Testis (tissue), 3 donors: Measurements from ENCODE around the gene ADAM12. TPM values are rescaled to one million over a fixed set of nuclear protein-coding genes. Genes with fewer than 3 reads are reported as not detected.

ENCODE experiments used
- DNase-seq: peaks from one replicate; pipeline ENCODE4 v3.0.0-alpha.2; 2019
- H3K27ac ChIP-seq, 2 donors: fragments of 200-600 bp; sonication (generic); one replicate each; pipeline ENCODE4 v1.5.1; 2019
- H3K27me3 ChIP-seq: fragments of 200-600 bp; sonication (generic); one replicate; pipeline ENCODE4 v1.5.1; 2019
- H3K36me3 ChIP-seq: fragments of 200-600 bp; sonication (generic); one replicate; pipeline ENCODE4 v1.5.1; 2017; ENCODE audit warnings: low read depth; ENCODE audit errors: missing control alignments
- H3K4me1 ChIP-seq: fragments of 200-600 bp; sonication (generic); one replicate; pipeline ENCODE4 v1.5.1; 2019
- H3K4me3 ChIP-seq, 2 donors: fragments of 200-600 bp; sonication (generic); one replicate each; pipeline ENCODE4 v1.5.1; 2017 to 2019
- H3K9me3 ChIP-seq: fragments of 200-600 bp; sonication (generic); one replicate; pipeline ENCODE4 v1.5.1; 2017
- CTCF ChIP-seq, 3 experiments: fragments of 450-650 bp in 2 of 3; fragments of 200-600 bp in 1 of 3; sonication (generic) in 1 of 3; IDR thresholded peaks; one replicate each; pipeline ENCODE4 v1.5.1; 2016 to 2019; ENCODE audit warnings: antibody characterized with exemption in 3 of 3, mild to moderate bottlenecking in 2 of 3, moderate library complexity in 1 of 3
- POLR2A ChIP-seq: fragments of 450-650 bp; IDR thresholded peaks from one replicate; pipeline ENCODE4 v1.6.1; 2017; ENCODE audit warnings: antibody characterized with exemption, mild to moderate bottlenecking, moderate library complexity
- WGBS, 2 donors: methylation state at CpG; one replicate each; pipeline ENCODE4 v1.1.5; 2018; 5-methylcytosine and 5-hydroxymethylcytosine counted together
- intact Hi-C: fragments of 100-400 bp; cut with DNase I; formaldehyde crosslinking; loops from one replicate; pipeline ENCODE4 v1.15.1; 2023; ENCODE audit warnings: low total_unique reads
- polyA plus RNA-seq: library from polyadenylated mRNA; stranded (reverse); fragments of 350-450 nt; fragmentation: Illumina TruSeq; extraction: RNeasy Lipid Tissue Mini Kit (QIAGEN cat#74804); gene quantifications from one replicate; pipeline ENCODE4 v1.2.3, GENCODE V29; 2014; ENCODE audit warnings: low read depth, low replicate concordance; ENCODE audit not compliant: insufficient read depth
- total RNA-seq, 2 donors: library from RNA; depleted of rRNA; stranded (reverse); fragments of >200 nt; gene quantifications; one replicate each; pipeline ENCODE4 v1.2.3, GENCODE V29; 2016

ADAM12 gene
- total and polyA plus RNA-seq, 3 donors from 2014 or later: 2.8 to 9.2 (median 6.1) TPM

GRCh38 chr10:126092366-126093215 lies 295.7 kb downstream of the ADAM12 start:
- no peak for DNase-seq
- Histone ChIP-seq H3K4me3 (no peak overlapping the region), H3K27me3 (no peaks in the 10 kb centered on the region), H3K36me3 (no peaks in the 10 kb centered on the region), H3K9me3 (no peaks in the 10 kb centered on the region), H3K27ac (no peak overlapping the region), H3K4me1 (no peaks in the 10 kb centered on the region)
- TF ChIP-seq POLR2A: no peak
- TF ChIP-seq CTCF (IDR thresholded peaks at IDR 0.05): no peak
- WGBS, 2 donors: 92 to 98% methylated on average over 7 of the region's 7 CpGs
- intact Hi-C loops: no loop called here

GRCh38 chr10:126090911-126091728 lies 297.2 kb downstream of the ADAM12 start:
- TF ChIP-seq CTCF (IDR thresholded peaks at IDR 0.05): no peak
- no peak for TF ChIP-seq POLR2A
- DNase-seq: no peak
- no peaks in the 10 kb centered on the region for H3K9me3 ChIP-seq
- H3K27ac ChIP-seq: no peak overlapping the region
- intact Hi-C loops: no loop called here
- H3K4me1 ChIP-seq: no peaks in the 10 kb centered on the region
- 73 to 82% methylated on average over 10 of the region's 10 CpGs for WGBS, 2 donors
- H3K27me3 ChIP-seq: no peaks in the 10 kb centered on the region
- no peak overlapping the region for H3K4me3 ChIP-seq
- H3K36me3 ChIP-seq: no peaks in the 10 kb centered on the region

GRCh38 chr10:126090443-126090842 lies 297.8 kb downstream of the ADAM12 start:
- H3K4me1 ChIP-seq: no peaks in the 10 kb centered on the region
- H3K9me3 ChIP-seq: no peaks in the 10 kb centered on the region
- 86 to 93% methylated on average over 1 of the region's 1 CpG for WGBS, 2 donors
- intact Hi-C loops: no loop called here
- no peaks in the 10 kb centered on the region for H3K27me3 ChIP-seq
- DNase-seq: no peak
- H3K36me3 ChIP-seq: no peaks in the 10 kb centered on the region
- TF ChIP-seq POLR2A: no peak
- no peak for TF ChIP-seq CTCF (IDR thresholded peaks at IDR 0.05)
- no peak overlapping the region for H3K27ac ChIP-seq
- no peak overlapping the region for H3K4me3 ChIP-seq

- Histone ChIP-seq H3K36me3 (no peaks in the 10 kb centered on the region), H3K27me3 (no peaks in the 10 kb centered on the region), H3K9me3 (no peaks in the 10 kb centered on the region), H3K27ac (no peak overlapping the region), H3K4me1 (no peaks in the 10 kb centered on the region), H3K4me3 (no peak overlapping the region)
- intact Hi-C loops: no loop called here
- TF ChIP-seq POLR2A (no peak), CTCF (IDR thresholded peaks at IDR 0.05) (no peak)
- no peak for DNase-seq
- WGBS, 2 donors: 64 to 84% methylated on average over 10 to 11 of the region's 11 CpGs
Measured at GRCh38 chr10:126087796-126088505, 300.3 kb downstream of the ADAM12 start.
